Caki2 (cell line): ENCODE results near the gene HHIPL1. TPM values are rescaled to one million over a fixed set of nuclear protein-coding genes. Genes with fewer than 3 reads are reported as not detected.

ENCODE experiments used
- DNase-seq: peaks from one replicate; pipeline ENCODE4 v3.0.0-alpha.2; 2015; ENCODE audit warnings: low read depth
- in situ Hi-C: cut with HindIII; loops from 2 replicates; pipeline ENCODE4 v1.10.0; 2016; ENCODE audit warnings: low sequenced_read_pairs, low pct_unique_long_range_greater_than_20kb, mixed read lengths
- total RNA-seq: library from RNA; depleted of rRNA; stranded (reverse); fragments of >200 nt; shearing (Covaris generic); gene quantifications from 2 replicates; pipeline ENCODE4 v1.2.3, GENCODE V29; 2014; ENCODE audit warnings: low replicate concordance

Gene HHIPL1
- total RNA-seq, 1 experiment from 2014 or later, result 0.03 TPM

DNA sequence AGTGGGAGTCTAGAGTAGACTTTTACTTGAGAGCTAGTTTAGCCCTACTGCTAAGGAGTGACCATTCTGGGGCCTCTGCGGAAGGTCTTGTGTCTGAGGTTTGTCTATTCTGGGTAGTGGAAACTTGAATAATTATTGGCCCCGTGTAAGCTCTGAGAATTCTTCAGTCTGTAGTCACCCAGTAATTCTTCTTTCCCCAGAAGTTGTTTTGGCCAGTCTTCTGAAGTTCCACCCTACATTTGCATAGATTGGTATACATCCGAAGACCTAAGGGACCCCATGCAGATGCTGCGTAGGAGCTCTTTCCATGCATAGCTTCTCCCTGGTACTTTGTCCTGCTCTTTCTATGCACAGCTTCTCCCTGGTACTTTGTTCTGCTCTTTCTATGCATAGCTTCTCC lies 52.0 kb downstream of the HHIPL1 start:
- in situ Hi-C loops, result no loop called here
- DNase-seq, result no peak

DNA sequence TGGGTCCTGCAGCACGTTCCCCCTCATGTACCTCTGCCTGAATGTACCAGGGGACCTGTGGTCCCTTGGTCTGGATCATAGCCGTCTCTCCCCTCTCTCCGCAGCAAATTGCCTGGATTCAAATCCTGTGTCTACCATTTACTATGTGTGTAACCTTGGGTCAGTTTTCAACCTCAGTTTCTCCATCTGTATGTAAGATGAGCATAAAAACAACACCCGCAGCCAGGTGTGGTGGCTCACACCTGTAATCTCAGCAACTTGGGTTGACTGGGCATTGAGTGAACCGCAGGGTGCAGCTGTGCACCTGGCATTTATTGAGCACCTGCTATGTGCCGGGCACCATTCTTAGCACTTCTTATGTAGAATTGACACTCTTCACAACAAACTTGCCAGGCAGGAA lies 53.3 kb downstream of the HHIPL1 start:
- in situ Hi-C loops, result no loop called here
- DNase-seq, result no peak

DNA sequence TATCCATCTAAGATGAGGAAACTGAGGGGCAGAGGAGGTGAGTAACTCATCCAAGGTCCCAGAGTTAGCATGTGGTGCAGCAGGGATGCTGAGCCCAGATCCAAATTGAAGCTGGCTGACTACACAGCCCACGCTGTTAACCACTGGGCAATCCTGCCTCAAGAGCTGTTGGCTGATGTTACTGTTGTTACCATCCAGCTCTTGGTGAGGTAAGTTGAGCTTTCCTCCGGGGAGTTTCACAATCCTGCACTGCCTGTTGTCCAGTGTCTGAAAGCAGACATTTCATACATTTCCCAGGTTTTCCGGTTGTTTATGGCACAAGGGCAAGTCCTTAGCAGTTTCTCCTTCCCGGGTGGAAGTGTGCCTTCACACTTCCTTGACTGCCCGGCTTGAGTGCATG lies 53.7 kb downstream of the HHIPL1 start:
- in situ Hi-C loops, result no loop called here
- DNase-seq, result no peak

DNA sequence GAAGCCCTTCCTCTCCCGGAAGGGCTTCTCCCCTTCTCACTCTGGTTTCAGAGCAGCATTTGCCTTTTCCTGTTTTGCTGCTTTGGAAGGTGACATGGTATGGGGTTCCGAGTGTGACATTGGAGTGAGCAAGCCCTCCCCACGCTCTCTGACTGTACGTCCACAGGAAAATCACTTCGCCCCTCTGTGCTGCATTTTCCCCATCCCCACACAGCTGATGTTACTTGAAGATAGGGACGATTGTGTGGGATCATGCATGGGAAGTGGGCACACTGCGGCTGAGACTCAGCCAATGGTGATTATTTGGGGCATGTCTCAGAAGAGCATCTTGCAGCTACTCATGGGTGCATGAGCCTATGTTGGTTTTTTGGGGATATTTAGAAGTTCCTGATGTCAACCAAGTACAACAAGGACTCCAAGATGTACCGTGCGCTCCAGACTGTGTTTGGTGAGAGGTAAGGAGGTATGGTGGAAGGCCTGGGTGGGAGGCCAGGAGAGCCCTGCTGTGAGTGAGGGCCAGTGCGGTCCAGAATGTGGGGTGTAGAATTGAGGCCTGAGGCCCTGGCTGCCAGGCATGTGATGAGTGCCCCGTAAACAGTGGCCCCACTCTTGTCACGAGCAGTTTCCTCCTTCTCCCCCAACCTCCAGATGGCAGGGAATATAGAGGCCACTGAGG lies 54.3 kb downstream of the HHIPL1 start:
- in situ Hi-C loops, result no loop called here
- no peak for DNase-seq

DNA sequence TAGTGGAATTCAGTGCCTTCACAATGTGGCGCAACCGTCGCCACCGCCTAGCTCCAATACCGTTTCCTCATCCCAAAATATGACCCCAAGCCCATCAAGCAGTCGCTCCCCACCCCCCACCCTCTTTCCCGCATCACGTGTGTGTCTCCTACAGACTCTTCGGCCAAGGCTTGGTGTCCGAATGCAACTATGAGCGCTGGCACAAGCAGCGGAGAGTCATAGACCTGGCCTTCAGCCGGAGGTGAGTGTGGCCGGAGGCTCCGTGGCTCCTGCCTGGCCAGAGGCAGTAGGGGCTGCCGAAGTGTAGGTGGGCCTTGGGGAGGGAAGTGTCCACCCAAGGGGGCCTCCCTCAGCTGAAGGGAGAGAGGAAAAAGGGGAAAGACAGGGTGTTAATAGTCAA lies 54.9 kb downstream of the HHIPL1 start:
- DNase-seq, result no peak
- in situ Hi-C loops, result no loop called here

DNA sequence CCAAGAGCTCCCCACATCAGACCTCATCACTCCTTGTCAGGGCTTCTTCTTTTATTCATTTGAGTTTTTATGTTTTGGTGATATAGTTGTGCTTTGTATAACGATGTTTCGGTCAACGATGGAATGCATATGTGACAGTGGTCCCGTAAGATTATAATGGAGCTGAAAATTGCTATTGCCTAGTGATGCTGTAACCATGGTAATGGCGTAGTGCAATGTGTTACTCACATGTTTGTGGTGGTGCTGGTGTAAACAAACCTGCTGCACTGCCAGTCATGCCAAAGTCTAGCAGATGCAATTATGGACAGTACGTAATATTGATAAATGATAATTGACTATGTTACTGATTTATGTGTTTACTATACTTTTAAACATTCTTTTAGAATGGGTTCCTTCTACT lies 55.5 kb downstream of the HHIPL1 start:
- in situ Hi-C loops, result no loop called here
- DNase-seq, result no peak

DNA sequence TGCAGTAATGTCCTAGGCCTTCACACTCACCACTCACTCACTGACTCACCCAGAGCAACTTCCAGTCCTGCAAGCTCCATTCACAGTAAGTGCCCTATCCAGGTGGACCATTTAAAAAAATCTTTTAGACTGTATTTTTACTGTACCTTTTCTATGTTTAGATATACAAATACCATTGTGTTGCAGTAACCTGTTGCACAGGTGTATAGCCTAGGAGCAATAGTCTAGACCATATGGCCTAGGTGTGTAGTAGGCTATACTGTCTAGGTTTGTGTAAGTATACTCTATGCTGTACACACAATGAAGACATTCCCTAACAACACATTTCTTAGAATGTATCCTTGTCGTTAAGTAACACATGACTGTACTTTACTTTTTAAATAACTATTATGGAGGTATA lies 56.3 kb downstream of the HHIPL1 start:
- DNase-seq, result no peak
- in situ Hi-C loops, result no loop called here

DNA sequence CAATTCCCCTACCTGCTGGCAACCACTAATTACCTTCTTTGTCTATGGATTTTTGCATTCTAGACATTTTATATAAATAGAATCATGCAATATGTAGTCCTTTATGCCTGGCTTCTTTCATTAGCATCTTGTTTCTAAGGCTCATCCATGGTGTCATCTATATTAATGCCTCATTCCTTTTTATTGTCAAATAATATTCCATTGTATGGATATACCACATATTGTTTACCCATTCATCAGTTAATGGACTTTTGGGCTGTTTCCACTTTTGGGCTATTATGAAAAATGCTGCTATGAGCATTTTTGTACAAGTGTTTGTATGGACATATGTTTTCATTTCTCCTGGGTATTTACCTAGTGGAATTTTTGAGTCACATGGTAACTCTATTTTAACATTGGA lies 57.2 kb downstream of the HHIPL1 start:
- DNase-seq, result no peak
- in situ Hi-C loops, result no loop called here

DNA sequence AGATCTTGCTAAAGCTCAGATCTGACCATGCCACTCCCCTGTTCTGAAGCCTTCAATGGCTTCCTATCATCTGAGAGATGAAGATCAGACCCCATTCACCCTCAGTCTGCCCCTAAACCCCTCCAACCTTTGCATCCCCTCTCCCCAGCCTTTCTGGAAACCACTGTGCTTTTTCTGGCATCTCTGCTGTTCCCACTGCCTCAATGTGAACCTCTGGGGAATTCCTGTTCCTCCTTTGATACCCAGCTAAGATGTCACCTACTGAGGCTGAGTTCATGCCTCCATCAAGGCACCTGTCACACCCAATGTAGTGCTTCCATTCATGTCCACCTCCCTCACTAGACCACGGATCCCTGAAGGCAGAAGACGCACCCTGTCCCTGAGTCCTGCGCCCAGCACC lies 58.5 kb downstream of the HHIPL1 start:
- in situ Hi-C loops, result no loop called here
- DNase-seq, result no peak

DNA sequence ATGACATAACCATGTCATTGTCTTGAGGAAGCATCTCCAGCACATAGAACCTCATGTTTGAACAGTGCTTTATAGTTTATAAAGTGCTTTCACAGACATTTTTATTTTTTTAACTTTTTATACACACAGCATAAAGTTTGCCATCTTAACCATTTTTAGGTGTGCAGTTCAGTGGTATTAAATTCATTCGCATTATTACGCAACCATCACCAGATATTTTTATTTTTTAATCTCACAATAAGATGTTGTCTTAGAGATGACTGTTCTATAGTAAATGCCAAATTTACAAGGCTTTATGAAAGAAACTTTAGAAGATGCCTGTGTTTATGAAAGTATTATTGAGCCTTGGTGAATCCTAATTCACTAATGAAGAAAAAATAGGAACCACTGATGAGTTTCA lies 59.1 kb downstream of the HHIPL1 start:
- in situ Hi-C loops, result no loop called here
- no peak for DNase-seq

DNA sequence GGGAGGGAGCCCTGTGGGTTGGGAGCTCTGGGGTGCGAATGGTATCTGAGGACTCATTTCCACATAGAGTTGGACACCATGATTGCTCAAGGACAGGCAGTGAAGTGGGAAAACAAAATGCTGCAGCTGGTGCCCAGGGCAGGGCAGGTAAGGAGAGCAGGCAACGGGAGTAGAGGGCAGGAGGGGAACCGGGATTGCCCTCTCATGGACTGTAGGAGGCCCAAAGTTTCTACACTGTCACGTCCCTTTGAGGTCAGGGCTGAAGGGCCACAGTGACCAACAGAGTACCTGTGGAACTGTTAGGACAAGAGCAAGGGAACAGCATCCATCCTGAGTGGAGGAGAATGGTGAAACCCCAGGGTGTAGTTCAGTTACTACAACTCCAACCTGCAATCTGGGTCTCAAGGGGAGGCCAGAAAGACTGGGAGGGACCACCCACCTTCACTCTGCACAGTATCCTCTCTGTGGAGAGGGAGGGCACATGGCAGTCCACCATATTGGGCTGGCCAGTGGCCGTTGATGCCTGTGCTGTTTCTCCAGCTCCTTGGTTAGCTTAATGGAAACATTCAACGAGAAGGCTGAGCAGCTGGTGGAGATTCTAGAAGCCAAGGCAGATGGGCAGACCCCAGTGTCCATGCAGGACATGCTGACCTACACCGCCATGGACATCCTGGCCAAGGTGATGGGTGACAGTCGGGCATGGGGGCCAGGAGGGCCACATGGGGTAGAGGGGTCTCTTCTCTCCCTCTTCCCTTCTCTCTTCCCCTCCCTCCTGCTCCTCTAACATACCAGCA lies 61.4 kb downstream of the HHIPL1 start:
- in situ Hi-C loops, result no loop called here
- DNase-seq, result no peak

DNA sequence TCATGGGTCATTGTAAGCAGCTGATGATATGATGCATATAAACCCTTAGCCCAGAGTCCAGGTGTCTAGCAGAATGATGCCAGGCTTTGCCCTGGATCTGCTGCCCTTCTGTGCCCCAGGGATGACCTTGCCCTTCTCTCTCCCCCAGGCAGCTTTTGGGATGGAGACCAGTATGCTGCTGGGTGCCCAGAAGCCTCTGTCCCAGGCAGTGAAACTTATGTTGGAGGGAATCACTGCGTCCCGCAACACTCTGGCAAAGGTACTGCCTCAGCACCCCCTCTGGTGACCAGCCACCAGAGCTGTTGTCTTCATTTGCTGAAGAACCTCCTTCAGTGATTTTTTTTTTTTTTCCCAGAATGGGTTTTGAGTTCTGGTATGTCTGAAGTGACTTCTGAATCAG lies 62.5 kb downstream of the HHIPL1 start:
- in situ Hi-C loops, result no loop called here
- DNase-seq, result no peak

DNA sequence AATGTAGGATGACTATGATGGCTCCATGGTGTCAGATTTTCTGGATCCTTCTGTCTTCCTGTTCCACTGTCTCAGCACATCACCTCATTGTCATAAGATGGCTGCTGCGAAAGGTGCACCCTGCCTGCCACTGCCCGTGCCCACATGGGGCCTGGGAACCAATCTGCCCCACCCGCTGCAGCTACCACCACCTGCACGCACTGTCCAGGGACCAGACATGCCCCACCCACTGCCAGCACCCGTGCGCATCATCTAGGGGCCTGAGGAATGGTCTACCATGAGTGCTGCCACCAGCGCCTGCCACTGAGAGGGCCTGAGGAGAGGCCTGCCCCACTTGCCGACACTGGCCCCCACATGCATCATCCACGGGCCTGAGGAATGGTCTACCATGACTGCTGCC lies 63.0 kb downstream of the HHIPL1 start:
- DNase-seq, result no peak
- in situ Hi-C loops, result no loop called here

DNA sequence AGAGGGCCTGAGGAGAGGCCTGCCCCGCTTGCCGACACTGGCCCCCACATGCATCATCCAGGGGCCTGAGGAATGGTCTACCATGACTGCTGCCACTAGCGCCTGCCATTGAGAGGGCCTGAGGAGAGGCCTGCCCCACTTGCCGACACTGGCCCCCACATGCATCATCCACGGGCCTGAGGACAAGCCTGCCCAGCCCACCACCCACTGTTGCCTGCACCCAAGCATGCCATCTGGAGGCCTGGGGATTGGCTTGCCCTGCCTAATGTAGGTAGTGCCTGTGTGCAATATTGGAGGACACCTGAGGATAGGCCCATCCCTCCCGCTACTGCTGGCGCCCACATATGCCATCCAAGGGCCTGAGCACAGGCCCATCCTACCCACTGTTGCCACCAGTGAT lies 63.5 kb downstream of the HHIPL1 start:
- in situ Hi-C loops, result no loop called here
- no peak for DNase-seq

DNA sequence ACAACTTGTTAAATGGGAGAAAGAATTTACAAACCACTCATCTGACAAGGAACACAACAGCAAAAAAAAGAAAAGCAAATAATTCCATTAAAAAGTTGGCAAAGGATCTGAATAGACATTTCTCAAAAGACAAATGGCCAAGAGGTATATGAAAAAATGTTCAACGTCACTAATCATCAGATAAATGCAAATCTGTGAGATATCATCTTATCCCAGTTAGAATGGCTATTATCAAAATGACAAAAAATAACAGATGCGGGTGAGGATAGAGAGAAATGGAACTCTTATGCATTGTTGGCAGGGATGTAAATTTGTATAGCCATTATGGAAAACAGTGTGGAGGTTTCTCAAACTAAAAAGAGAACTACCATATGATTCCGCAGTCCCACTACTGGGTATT lies 69.0 kb downstream of the HHIPL1 start:
- DNase-seq, result no peak
- in situ Hi-C loops, result no loop called here

DNA sequence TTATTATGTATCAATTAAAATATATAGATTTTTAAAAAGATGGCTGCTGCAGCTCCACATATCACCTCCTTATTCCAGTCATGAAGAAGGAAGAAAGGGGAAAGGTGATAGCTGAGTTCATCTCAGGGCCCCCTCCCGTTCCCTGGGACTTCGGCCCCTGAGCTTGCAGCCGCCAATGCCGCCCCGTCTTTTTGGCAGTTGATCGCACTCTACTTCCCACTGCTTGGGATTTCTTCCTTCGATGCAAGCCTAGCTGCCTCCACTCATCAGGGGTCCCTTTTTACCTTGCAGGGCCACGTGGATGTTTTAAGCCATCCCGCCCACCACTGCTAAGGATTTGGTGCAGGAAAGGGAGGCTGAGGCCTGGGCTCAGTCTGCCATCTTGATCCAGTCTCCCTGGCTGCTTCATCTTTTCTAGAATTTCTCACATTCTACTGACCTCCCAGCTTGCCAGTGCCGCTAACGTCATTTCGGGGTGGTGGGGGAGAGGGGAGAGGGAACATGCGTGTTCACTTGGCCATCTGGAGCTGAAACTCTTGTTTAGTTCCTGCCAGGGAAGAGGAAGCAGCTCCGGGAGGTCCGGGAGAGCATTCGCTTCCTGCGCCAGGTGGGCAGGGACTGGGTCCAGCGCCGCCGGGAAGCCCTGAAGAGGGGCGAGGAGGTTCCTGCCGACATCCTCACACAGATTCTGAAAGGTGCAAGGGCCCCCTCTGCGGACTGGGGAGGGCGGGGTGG lies 70.5 kb downstream of the HHIPL1 start:
- in situ Hi-C loops, result no loop called here
- no peak for DNase-seq

DNA sequence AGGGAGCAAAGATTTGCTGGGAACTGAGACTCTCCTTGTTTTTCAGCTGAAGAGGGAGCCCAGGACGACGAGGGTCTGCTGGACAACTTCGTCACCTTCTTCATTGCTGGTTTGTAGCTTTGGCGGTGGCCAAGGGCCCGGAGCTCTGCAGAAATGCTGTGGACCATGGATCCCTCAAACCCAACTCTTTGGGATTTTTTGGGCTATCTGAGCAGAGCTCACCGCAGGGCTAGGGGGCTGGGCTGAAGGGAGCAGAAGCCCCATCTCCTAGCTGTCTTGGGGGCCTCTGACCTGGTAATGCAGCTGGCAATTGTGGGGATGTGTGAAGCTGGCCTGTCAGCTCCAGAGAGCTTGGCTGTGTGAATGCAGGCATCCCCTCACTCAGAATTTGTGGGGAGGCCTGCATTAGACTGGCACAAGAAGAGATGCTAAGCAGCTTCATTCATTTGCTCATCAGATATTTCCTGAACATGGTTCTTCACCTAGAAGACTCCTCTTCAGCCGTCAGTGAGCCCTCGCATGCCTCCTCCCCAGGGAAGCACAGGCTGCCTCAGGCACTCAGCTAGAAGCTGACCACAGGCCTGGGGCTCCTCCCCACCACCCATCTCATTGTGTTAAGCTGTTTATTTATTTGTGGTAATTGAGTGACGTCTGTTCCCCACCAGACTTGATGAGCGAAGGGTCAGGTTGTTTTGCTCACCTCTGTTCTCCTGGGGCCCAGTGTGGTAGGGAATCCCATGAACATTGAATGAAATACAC lies 71.3 kb downstream of the HHIPL1 start:
- in situ Hi-C loops, result no loop called here
- DNase-seq, result no peak

DNA sequence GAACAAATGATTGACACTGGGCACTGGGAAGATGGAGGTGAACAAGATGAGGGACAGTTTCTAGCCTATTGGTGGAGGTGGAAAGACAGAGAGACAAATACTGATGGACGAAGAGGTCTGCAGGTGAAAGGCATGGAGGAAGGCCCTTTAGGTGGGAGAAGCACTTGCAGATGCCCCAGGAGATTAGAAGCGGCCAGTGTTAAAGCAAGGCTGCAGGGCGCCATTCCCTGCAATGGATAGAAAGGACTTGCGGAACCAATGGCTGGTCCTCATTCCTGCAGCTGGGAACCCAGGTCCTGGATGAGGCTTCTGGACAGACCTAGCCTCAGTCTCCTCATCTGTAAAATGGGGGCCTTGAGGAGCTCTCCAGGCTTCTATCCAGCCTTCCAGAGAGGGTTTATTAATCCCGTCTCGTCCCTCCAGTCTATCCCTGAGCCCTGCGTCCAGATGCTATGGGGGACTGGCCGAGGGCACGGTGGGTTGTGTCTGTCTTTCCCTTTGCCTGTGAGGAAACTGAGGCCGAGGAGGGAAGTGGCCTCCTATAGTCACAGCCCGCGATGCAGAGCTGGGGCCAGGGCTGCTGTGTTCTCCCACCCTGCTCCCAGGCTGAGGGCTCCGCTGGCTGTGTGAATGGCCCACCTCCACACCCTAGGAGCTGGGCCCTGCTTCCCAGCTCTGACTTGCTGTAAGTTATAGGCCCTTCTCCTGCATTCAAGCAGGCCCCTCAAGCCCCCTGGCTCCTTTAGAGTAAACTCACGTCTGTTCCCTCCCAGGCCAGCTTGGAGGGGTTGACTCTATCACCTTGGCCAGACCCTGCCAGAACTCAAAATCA lies 72.1 kb downstream of the HHIPL1 start:
- in situ Hi-C loops, result no loop called here
- no peak for DNase-seq
